Left colon (tissue), 2 donors: Measurements from ENCODE around the gene ERN1. TPM values are rescaled to one million over a fixed set of nuclear protein-coding genes. Genes with fewer than 3 reads are reported as not detected.
"Not testable (repeated sequence)": the region's sequence is repeated elsewhere in the genome, so short reads cannot be mapped to it uniquely, and the experiment has no call there.

ENCODE experiments used
- ATAC-seq: fragments of 200-7000 bp; cut with Tn5 transposase; one replicate; pipeline ENCODE4 v1.9.1; 2020; ENCODE audit warnings: mild to moderate bottlenecking, moderate library complexity
- DNase-seq, 2 donors: peaks; one replicate each; pipeline ENCODE4 v3.0.0-alpha.2; 2020
- intact Hi-C, 2 donors: fragments of 100-400 bp; cut with DNase I in 1 of 2; cut with micrococcal nuclease in 1 of 2; formaldehyde crosslinking; loops; one replicate each; pipeline versions ENCODE4 v1.11.2 to v1.14.0; 2022; cut with DNase I, micrococcal nuclease
- total RNA-seq, 2 donors: library from RNA; stranded (reverse); fragmentation: NEBNext Ultra II Directional; extraction: Animal tissue kit (Norgen Biotek cat#: 25700); gene quantifications; one replicate each; pipeline ENCODE4 v1.2.1, GENCODE V29; 2021
- donor health status: DM: no; HTN: no; CAD: no.
- donor health status: DM: yes; HTN: yes; CAD: no.

The ERN1 gene
- total RNA-seq, 2 donors from 2014 or later: 19.9 to 25.6 TPM

GRCh38 chr17:64120972-64121786 lies 8.8 kb downstream of the ERN1 start:
- DNase-seq, intact Hi-C loops: not testable (repeated sequence)
- ATAC-seq: peak; percentile 33

- no peak for DNase-seq
- no peak for ATAC-seq
- intact Hi-C loops: no loop called here
These were observed 9.7 kb downstream of the ERN1 start for GRCh38 chr17:64120159-64120810.

GRCh38 chr17:64117981-64118979 lies 11.7 kb downstream of the ERN1 start:
- ATAC-seq (peak; percentile 82), DNase-seq (peak in 1 of 2 donors; percentile 44)
- intact Hi-C loops: no loop called here

GRCh38 chr17:64115822-64116534 lies 14.0 kb downstream of the ERN1 start:
- ATAC-seq (no peak), DNase-seq (no peak)
- intact Hi-C loops: no loop called here

GRCh38 chr17:64115043-64115698 lies 14.8 kb downstream of the ERN1 start:
- intact Hi-C loops: no loop called here
- ATAC-seq (peak; percentile 47), DNase-seq (no peak)

- ATAC-seq (no peak), DNase-seq (no peak)
- intact Hi-C loops: no loop called here
These were observed 16.9 kb downstream of the ERN1 start for GRCh38 chr17:64113006-64113405.

GRCh38 chr17:64111831-64112230 lies 18.1 kb downstream of the ERN1 start:
- no peak for ATAC-seq
- intact Hi-C loops: no loop called here
- no peak for DNase-seq

GRCh38 chr17:64110379-64111152 lies 19.4 kb downstream of the ERN1 start:
- ATAC-seq (no peak), DNase-seq (no peak)
- intact Hi-C loops: no loop called here

- DNase-seq (no peak), ATAC-seq (no peak)
- intact Hi-C loops: no loop called here
These were observed 20.5 kb downstream of the ERN1 start for GRCh38 chr17:64109400-64109799.

GRCh38 chr17:64107500-64108236 lies 22.3 kb downstream of the ERN1 start:
- no peak for DNase-seq
- peak; percentile 86 for ATAC-seq
- intact Hi-C loops: no loop called here

GRCh38 chr17:64106918-64107317 lies 23.0 kb downstream of the ERN1 start:
- no peak for DNase-seq
- intact Hi-C loops: no loop called here
- ATAC-seq: peak; percentile 20

- DNase-seq (no peak), ATAC-seq (no peak)
- intact Hi-C loops: no loop called here
These were observed 26.3 kb downstream of the ERN1 start for GRCh38 chr17:64103391-64104364.

GRCh38 chr17:64102627-64103390 lies 27.1 kb downstream of the ERN1 start:
- DNase-seq (no peak), ATAC-seq (peak; percentile 33)
- intact Hi-C loops: no loop called here

GRCh38 chr17:64099543-64099942 lies 30.4 kb downstream of the ERN1 start:
- DNase-seq (no peak), ATAC-seq (no peak)
- intact Hi-C loops: no loop called here
